Body of pancreas (tissue), 4 donors: ENCODE data around the gene KRTAP2-2. TPM values are rescaled to one million over a fixed set of nuclear protein-coding genes. Genes with fewer than 3 reads are reported as not detected.
A peak's percentile ranks its signal among the peaks of the same experiment; 100 is the strongest.

Source experiments
- ATAC-seq: fragments of 150-250 bp; one replicate; pipeline ENCODE4 v1.9.1; 2016
- DNase-seq, 4 donors: peaks; one replicate each; pipeline ENCODE4 v3.0.0-alpha.2; 2019
- H3K27ac ChIP-seq, 4 donors: fragments of 200-600 bp; sonication (generic); 1 replicate in 3 of 4; 2 replicates in 1 of 4; pipeline versions ENCODE4 v1.5.1 to v1.6.1; 2016 to 2019; ENCODE audit warnings: mild to moderate bottlenecking in 1 of 4, mixed read lengths in 1 of 4, moderate library complexity in 1 of 4
- H3K27me3 ChIP-seq, 2 donors: fragments of 200-600 bp; sonication (generic); one replicate each; pipeline ENCODE4 v1.6.0; 2016; ENCODE audit warnings: mild to moderate bottlenecking in 1 of 2
- H3K36me3 ChIP-seq, 2 donors: fragments of 200-600 bp; sonication (generic); replicated peaks in 1 of 2; 2 replicates each; pipeline ENCODE4 v1.5.1; 2016; ENCODE audit warnings: low read depth in 2 of 2; ENCODE audit not compliant: insufficient read depth in 1 of 2
- H3K4me1 ChIP-seq: fragments of 200-600 bp; sonication (generic); one replicate; pipeline ENCODE4 v1.6.0; 2016
- H3K4me3 ChIP-seq, 2 donors: fragments of 200-600 bp; sonication (generic); 1 replicate in 1 of 2; 2 replicates in 1 of 2; pipeline ENCODE4 v1.5.1; 2016 to 2019
- H3K9me3 ChIP-seq, 3 donors: fragments of 200-600 bp; sonication (generic); 1 replicate in 2 of 3; 2 replicates in 1 of 3; pipeline ENCODE4 v1.5.1; 2016
- CTCF ChIP-seq, 7 experiments: fragments of 450-650 bp in 4 of 7; fragments of 200-600 bp in 3 of 7; sonication (generic) in 3 of 7; IDR thresholded peaks; one replicate each; pipeline ENCODE4 v1.5.1; 2016 to 2019; ENCODE audit warnings: antibody characterized with exemption in 7 of 7
- POLR2A ChIP-seq, 3 donors: fragments of 450-650 bp; IDR thresholded peaks; one replicate each; pipeline ENCODE4 v1.6.1; 2016; ENCODE audit warnings: antibody characterized with exemption in 3 of 3, mild to moderate bottlenecking in 2 of 3
- WGBS, 2 donors: methylation state at CpG; one replicate each; pipeline ENCODE4 v1.1.5; 2017; 5-methylcytosine and 5-hydroxymethylcytosine counted together
- intact Hi-C: fragments of 100-400 bp; cut with DNase I; formaldehyde crosslinking; loops from one replicate; pipeline ENCODE4 v1.15.1; 2023
- total RNA-seq, 2 donors: library from RNA; depleted of rRNA; stranded (reverse); fragments of >200 nt; gene quantifications; one replicate each; pipeline ENCODE4 v1.1.0, GENCODE V29; 2016

Gene KRTAP2-2
- total RNA-seq, 2 donors from 2014 or later: not detected

GRCh38 chr17:41026715-41027471 lies 28.1 kb downstream of the KRTAP2-2 start, which contains the start of gene KRTAP1-5:
Gene KRTAP1-5, minus strand, starts transcription at chr17:41027208. Its CDS starts 53 bp downstream, at chr17:41027155.
- intact Hi-C loops: no loop called here
- no peaks in the 10 kb centered on the region for H3K9me3 ChIP-seq
- ATAC-seq (no peak), DNase-seq (peak in 2 of 4 donors; percentile 39 to 45)
- no peak within 1 kb of the TSS for H3K27ac ChIP-seq
- 53 to 64% methylated on average over 5 to 9 of the region's 9 CpGs for WGBS, 2 donors
- no peak for TF ChIP-seq POLR2A (IDR thresholded peaks at IDR 0.05)
- no peak for TF ChIP-seq CTCF (IDR thresholded peaks at IDR 0.05)
- no peaks in the 10 kb centered on the region for H3K4me1 ChIP-seq
- no peaks in the 10 kb centered on the region for H3K27me3 ChIP-seq
- H3K36me3 ChIP-seq: no peaks in the 10 kb centered on the region
- H3K4me3 ChIP-seq: no peak within 1 kb of the TSS

GRCh38 chr17:41024697-41025096 lies 30.3 kb downstream of the KRTAP2-2 start:
- WGBS, 2 donors: 60 to 66% methylated on average over 3 of the region's 3 CpGs
- Histone ChIP-seq H3K4me1 (no peaks in the 10 kb centered on the region), H3K4me3 (no peak overlapping the region), H3K9me3 (no peaks in the 10 kb centered on the region), H3K36me3 (no peaks in the 10 kb centered on the region), H3K27me3 (no peaks in the 10 kb centered on the region), H3K27ac (no peak overlapping the region)
- DNase-seq: no peak
- intact Hi-C loops: no loop called here
- no peak for ATAC-seq
- TF ChIP-seq CTCF (IDR thresholded peaks at IDR 0.05): no peak

GRCh38 chr17:41020336-41020735 lies 34.7 kb downstream of the KRTAP2-2 start:
- Histone ChIP-seq H3K4me3 (no peak overlapping the region), H3K27ac (no peak overlapping the region), H3K4me1 (no peaks in the 10 kb centered on the region), H3K9me3 (no peaks in the 10 kb centered on the region), H3K27me3 (no peaks in the 10 kb centered on the region), H3K36me3 (no peaks in the 10 kb centered on the region)
- no peak for ATAC-seq
- TF ChIP-seq POLR2A (IDR thresholded peaks at IDR 0.05) (no peak), CTCF (IDR thresholded peaks at IDR 0.05) (no peak)
- intact Hi-C loops: no loop called here
- no peak for DNase-seq

- Histone ChIP-seq H3K27ac (no peak overlapping the region), H3K27me3 (no peaks in the 10 kb centered on the region), H3K9me3 (no peaks in the 10 kb centered on the region), H3K4me3 (no peak overlapping the region), H3K4me1 (no peaks in the 10 kb centered on the region), H3K36me3 (no peaks in the 10 kb centered on the region)
- WGBS, 2 donors: 96% methylated on average over 3 of the region's 3 CpGs
- no peak for DNase-seq
- ATAC-seq: no peak
- intact Hi-C loops: no loop called here
- TF ChIP-seq POLR2A (IDR thresholded peaks at IDR 0.05): no peak
- no peak for TF ChIP-seq CTCF (IDR thresholded peaks at IDR 0.05)
Observed at GRCh38 chr17:41019415-41019814, 35.6 kb downstream of the KRTAP2-2 start.

- no peak overlapping the region for H3K27ac ChIP-seq
- TF ChIP-seq POLR2A (IDR thresholded peaks at IDR 0.05) (no peak), CTCF (IDR thresholded peaks at IDR 0.05) (no peak)
- DNase-seq: no peak
- WGBS, 2 donors: 73 to 82% methylated on average over 3 of the region's 3 CpGs
- intact Hi-C loops: no loop called here
- ATAC-seq: no peak
- H3K9me3 ChIP-seq: no peaks in the 10 kb centered on the region
- H3K36me3 ChIP-seq: no peaks in the 10 kb centered on the region
- H3K27me3 ChIP-seq: no peaks in the 10 kb centered on the region
- H3K4me3 ChIP-seq: no peak overlapping the region
- no peaks in the 10 kb centered on the region for H3K4me1 ChIP-seq
Observed at GRCh38 chr17:41018541-41018940, 36.5 kb downstream of the KRTAP2-2 start.
